NCI-H2196 (cell line): ENCODE measurements around the gene SLC13A4.
"Not testable (repeated sequence)": the region's sequence is repeated elsewhere in the genome, so short reads cannot be mapped to it uniquely, and the experiment has no call there.

ENCODE experiments used
- DNase-seq: peaks from one replicate; lab custom pipeline; 2025; ENCODE audit not compliant: unreplicated experiment; lab: John Stamatoyannopoulos, UW

SLC13A4 gene

GRCh38 chr7:135753616-135754413 is 25.8 kb upstream of the SLC13A4 start:
- no peak for DNase-seq

- no peak for DNase-seq
Measured at GRCh38 chr7:135748770-135749169, 20.8 kb upstream of the SLC13A4 start, which contains the start of gene FAM180A. TSS of gene FAM180A (minus strand) at chr7:135748813. CDS start at chr7:135748580, 233 bp downstream.

GRCh38 chr7:135747366-135747765 is 19.4 kb upstream of the SLC13A4 start:
- no peak for DNase-seq

- DNase-seq: no peak
Measured at GRCh38 chr7:135745703-135746312, 17.8 kb upstream of the SLC13A4 start.

GRCh38 chr7:135744938-135745702 is 17.1 kb upstream of the SLC13A4 start:
- DNase-seq: no peak

GRCh38 chr7:135743907-135744731 is 16.1 kb upstream of the SLC13A4 start:
- peak; percentile 13 for DNase-seq

- DNase-seq: no peak
Measured at GRCh38 chr7:135742371-135742770, 14.4 kb upstream of the SLC13A4 start.

- DNase-seq: no peak
Measured at GRCh38 chr7:135741905-135742304, 13.9 kb upstream of the SLC13A4 start.

- no peak for DNase-seq
Measured at GRCh38 chr7:135740889-135741288, 12.9 kb upstream of the SLC13A4 start.

- not testable (repeated sequence) for DNase-seq
Measured at GRCh38 chr7:135737306-135737647, 9.3 kb upstream of the SLC13A4 start.

- DNase-seq: no peak
Measured at GRCh38 chr7:135736586-135737305, 8.8 kb upstream of the SLC13A4 start.

- DNase-seq: no peak
Measured at GRCh38 chr7:135734343-135734689, 6.3 kb upstream of the SLC13A4 start.

GRCh38 chr7:135733603-135734342 is 5.8 kb upstream of the SLC13A4 start:
- DNase-seq: no peak

- no peak for DNase-seq
Measured at GRCh38 chr7:135731131-135731530, 3.1 kb upstream of the SLC13A4 start.

GRCh38 chr7:135729230-135729629 is 1.2 kb upstream of the SLC13A4 start:
- DNase-seq: no peak

- no peak for DNase-seq
Measured at GRCh38 chr7:135726911-135727673, 894 bp downstream of the SLC13A4 start.

GRCh38 chr7:135726276-135726788 is 1.7 kb downstream of the SLC13A4 start:
- no peak for DNase-seq

GRCh38 chr7:135723411-135723810 is 4.6 kb downstream of the SLC13A4 start:
- DNase-seq: no peak
